ENCODE data around the gene CHAF1A. TPM values are rescaled to one million over a fixed set of nuclear protein-coding genes. Genes with fewer than 3 reads are reported as not detected.

The CHAF1A gene
- total and polyA plus RNA-seq, 2 experiments from 2014 or later, result 113 to 125 TPM

DNA sequence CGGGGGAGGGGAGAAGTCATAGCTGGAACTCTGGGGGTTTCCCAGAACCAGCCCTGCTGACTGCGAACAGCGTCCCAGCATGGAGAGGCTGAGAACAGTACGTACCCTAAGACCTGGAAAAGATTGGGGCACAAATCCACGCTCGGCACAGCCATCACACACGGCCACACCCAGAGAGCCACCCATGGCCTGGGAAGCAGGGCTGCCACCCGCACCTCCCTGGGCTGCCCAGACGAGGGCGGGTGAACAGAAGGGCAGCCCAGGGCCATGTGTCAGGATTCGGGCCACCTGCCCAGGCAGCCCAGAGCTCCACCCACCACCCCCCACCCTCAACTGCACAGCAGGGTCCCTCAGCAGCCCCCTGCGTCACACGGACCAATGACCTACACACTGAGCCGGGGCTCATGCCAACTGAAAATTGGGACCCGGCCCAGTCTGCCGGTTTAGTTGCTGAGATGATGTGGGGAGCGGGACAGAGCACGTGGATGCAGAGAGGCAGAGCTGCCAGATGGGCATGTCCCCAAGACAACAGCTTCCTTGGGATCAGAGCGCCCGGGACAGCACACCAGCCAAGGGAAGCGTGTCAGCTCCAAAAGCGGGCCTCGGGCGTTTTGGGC, 46.7 kb downstream of the CHAF1A start:
- no peak overlapping the region for H3K27ac ChIP-seq (ENCODE audit: low read depth)
- peaks cover 6% of the 10 kb centered on the region for H4K20me1 ChIP-seq (replicated peaks; ENCODE audit: insufficient read depth)
- no peak overlapping the region for H3K27ac Mint-ChIP-seq
- H3K4me2 ChIP-seq, result no peak overlapping the region
- peaks cover 43% of the 10 kb centered on the region for H3K27me3 Mint-ChIP-seq (ENCODE audit: insufficient read depth, low read depth, poor library complexity)
- H3K36me3 ChIP-seq (ENCODE audit: insufficient read depth), result no peaks in the 10 kb centered on the region
- no peaks in the 10 kb centered on the region; the same call in 1 of the 3 replicates for H3K9me3 Mint-ChIP-seq
- H3K4me3 Mint-ChIP-seq, result no peak overlapping the region
- peaks cover 7% of the 10 kb centered on the region; the same call in 2 of the 3 replicates for H3K4me1 Mint-ChIP-seq
- no peak overlapping the region for H3K4me3 ChIP-seq
- TF ChIP-seq, protein P1, sequence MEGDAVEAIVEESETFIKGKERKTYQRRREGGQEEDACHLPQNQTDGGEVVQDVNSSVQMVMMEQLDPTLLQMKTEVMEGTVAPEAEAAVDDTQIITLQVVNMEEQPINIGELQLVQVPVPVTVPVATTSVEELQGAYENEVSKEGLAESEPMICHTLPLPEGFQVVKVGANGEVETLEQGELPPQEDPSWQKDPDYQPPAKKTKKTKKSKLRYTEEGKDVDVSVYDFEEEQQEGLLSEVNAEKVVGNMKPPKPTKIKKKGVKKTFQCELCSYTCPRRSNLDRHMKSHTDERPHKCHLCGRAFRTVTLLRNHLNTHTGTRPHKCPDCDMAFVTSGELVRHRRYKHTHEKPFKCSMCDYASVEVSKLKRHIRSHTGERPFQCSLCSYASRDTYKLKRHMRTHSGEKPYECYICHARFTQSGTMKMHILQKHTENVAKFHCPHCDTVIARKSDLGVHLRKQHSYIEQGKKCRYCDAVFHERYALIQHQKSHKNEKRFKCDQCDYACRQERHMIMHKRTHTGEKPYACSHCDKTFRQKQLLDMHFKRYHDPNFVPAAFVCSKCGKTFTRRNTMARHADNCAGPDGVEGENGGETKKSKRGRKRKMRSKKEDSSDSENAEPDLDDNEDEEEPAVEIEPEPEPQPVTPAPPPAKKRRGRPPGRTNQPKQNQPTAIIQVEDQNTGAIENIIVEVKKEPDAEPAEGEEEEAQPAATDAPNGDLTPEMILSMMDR (conservative IDR thresholded peaks at IDR 0.05; ENCODE audit: low read depth in 2 of 2), result peak; percentile 22 to 28; a peak in 2 of 4 replicates
- no peak for TF ChIP-seq EZH2phosphoT487 (IDR thresholded peaks at IDR 0.05; ENCODE audit: unreplicated experiment)
- no peaks in the 10 kb centered on the region for H3K27me3 ChIP-seq (ENCODE audit: insufficient read depth)
- DNase-seq (ENCODE audit: low spot score), result no peak
- no peaks in the 10 kb centered on the region for H3K79me2 ChIP-seq (replicated peaks; ENCODE audit: insufficient read depth)
- H3F3A ChIP-seq (replicated peaks; ENCODE audit: low read depth), result peaks cover 17% of the 10 kb centered on the region; the same call in 1 of the 2 replicates
- ATAC-seq, result peak; percentile 24
- H3K9me2 ChIP-seq (ENCODE audit: insufficient read depth), result no peaks in the 10 kb centered on the region
- H3K36me3 Mint-ChIP-seq (ENCODE audit: low read depth), result peaks cover 44% of the 10 kb centered on the region
- H2AFZ ChIP-seq, result no peak overlapping the region
- no peaks in the 10 kb centered on the region for H3K4me1 ChIP-seq (ENCODE audit: insufficient read depth)

DNA sequence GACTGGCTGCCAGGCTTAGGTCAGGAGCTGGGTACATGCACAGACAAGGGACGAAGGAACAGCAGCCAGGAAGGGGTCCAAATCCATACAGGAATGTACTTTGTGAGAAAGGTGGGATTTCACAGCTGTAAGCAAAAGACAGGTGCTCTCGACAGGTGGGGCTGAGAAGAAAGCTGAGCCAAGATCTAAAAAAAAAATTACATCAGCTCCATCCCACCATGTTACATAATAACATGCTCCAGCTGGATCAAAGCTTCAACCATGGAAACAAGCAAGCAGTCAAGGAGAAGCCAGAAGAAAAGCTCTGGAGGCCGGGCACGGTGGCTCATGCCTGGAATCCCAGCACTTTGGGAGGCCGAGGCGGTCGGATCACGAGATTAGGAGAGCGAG, 47.2 kb downstream of the CHAF1A start:
- Mint-ChIP-seq H3K36me3 (ENCODE audit: low read depth) (peaks cover 40% of the 10 kb centered on the region), H3K27ac (no peak overlapping the region)
- TF ChIP-seq EZH2 (IDR thresholded peaks at IDR 0.05; ENCODE audit: low read depth, unreplicated experiment) (no peak), EZH2phosphoT487 (IDR thresholded peaks at IDR 0.05; ENCODE audit: unreplicated experiment) (no peak), ZNF331 (CRISPR knock-in tag; IDR thresholded peaks at IDR 0.05; ENCODE audit: low read depth) (no peak), ZNF114 (CRISPR knock-in tag; IDR thresholded peaks at IDR 0.05) (no peak), JUNB (IDR thresholded peaks at IDR 0.05; ENCODE audit: unreplicated experiment) (no peak), CREB1 (CRISPR knock-in tag; IDR thresholded peaks at IDR 0.05; ENCODE audit: low read depth) (no peak), POLR2AphosphoS5 (IDR thresholded peaks at IDR 0.05; ENCODE audit: low read depth) (no peak)
- TF ChIP-seq, protein P2, sequence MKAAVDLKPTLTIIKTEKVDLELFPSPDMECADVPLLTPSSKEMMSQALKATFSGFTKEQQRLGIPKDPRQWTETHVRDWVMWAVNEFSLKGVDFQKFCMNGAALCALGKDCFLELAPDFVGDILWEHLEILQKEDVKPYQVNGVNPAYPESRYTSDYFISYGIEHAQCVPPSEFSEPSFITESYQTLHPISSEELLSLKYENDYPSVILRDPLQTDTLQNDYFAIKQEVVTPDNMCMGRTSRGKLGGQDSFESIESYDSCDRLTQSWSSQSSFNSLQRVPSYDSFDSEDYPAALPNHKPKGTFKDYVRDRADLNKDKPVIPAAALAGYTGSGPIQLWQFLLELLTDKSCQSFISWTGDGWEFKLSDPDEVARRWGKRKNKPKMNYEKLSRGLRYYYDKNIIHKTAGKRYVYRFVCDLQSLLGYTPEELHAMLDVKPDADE (IDR thresholded peaks at IDR 0.05), result no peak
- TF ChIP-seq, protein P1 (conservative IDR thresholded peaks at IDR 0.05; ENCODE audit: low read depth in 2 of 2), result no peak

More for the DNA sequence above, 47.2 kb downstream of the CHAF1A start:
- peaks cover 39% of the 10 kb centered on the region for H3K27me3 Mint-ChIP-seq (ENCODE audit: insufficient read depth, low read depth, poor library complexity)
- no peak overlapping the region for H3K4me3 Mint-ChIP-seq
- no peaks in the 10 kb centered on the region for H3K79me2 ChIP-seq (replicated peaks; ENCODE audit: insufficient read depth)
- no peak overlapping the region for H3K4me3 ChIP-seq
- H3K4me1 Mint-ChIP-seq, result peaks cover 3% of the 10 kb centered on the region; the same call in 1 of the 3 replicates
- no peak overlapping the region for H2AFZ ChIP-seq
- H3K27me3 ChIP-seq (ENCODE audit: insufficient read depth), result no peaks in the 10 kb centered on the region
- H3F3A ChIP-seq (replicated peaks; ENCODE audit: low read depth), result peaks cover 13% of the 10 kb centered on the region; the same call in 1 of the 2 replicates
- H3K36me3 ChIP-seq (ENCODE audit: insufficient read depth), result no peaks in the 10 kb centered on the region
- H3K9me2 ChIP-seq (ENCODE audit: insufficient read depth), result no peaks in the 10 kb centered on the region
- H3K27ac ChIP-seq (ENCODE audit: low read depth), result no peak overlapping the region
- no peak overlapping the region for H3K4me2 ChIP-seq
- no peaks in the 10 kb centered on the region for H3K4me1 ChIP-seq (ENCODE audit: insufficient read depth)
- no peak for DNase-seq (ENCODE audit: low spot score)
- ATAC-seq, result no peak
- H4K20me1 ChIP-seq (replicated peaks; ENCODE audit: insufficient read depth), result peaks cover 6% of the 10 kb centered on the region
- H3K9me3 Mint-ChIP-seq, result no peaks in the 10 kb centered on the region; the same call in 1 of the 3 replicates

Data from GM23338 (cell line).